ENCODE measurements around the gene TTC28.

GRCh38 chr22:28505416-28506149, 174.1 kb downstream of the TTC28 start:
- TF ChIP-seq CTCF (IDR thresholded peaks at IDR 0.05) (no peak), POLR2A (IDR thresholded peaks at IDR 0.05) (no peak)

Data from heart left ventricle (tissue), 13 donors.